NCI-H2029 (cell line): ENCODE data around the gene FRMD4A.

Experiments used
- DNase-seq: peaks from one replicate; lab custom pipeline; 2025; lab: John Stamatoyannopoulos, UW

Gene FRMD4A

DNA sequence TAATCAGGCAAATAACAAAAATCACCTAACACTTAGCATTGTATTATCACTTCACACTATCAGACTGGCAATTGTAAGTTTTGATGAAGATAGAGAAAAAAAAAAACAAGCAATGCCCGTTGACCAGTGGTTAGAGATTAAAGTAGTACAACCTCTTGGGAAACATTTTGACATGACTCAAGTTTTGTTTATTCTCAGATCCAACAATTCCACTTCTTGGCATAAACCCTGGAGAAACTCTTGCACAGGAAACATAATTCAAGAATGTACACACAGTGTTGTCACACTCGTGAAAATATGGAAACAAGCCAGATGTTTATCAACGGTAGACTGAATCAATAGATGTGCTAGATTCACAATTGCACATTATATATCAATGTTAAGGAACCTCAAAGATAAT lies 37.2 kb downstream of the FRMD4A start:
- no peak for DNase-seq

DNA sequence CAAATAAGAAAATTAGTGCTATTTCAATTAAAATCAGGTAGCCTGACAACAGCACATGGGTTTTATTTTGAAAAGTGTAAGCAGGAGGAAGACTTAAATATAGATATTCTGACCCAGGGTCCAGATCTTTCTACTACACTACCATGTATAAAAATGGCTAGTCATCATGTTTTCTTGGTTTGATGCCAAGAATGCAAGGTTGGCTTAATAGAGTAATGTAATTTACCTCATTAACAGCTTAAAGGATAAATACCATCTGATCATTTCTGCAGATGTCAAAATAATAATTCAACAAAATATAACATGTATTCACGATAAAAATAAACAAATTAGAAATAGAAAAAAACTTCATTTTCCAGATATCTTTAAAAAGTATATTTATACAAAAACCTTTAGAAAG lies 39.4 kb downstream of the FRMD4A start:
- no peak for DNase-seq

- no peak for DNase-seq
These were observed 44.7 kb downstream of the FRMD4A start for GRCh38 chr10:14285941-14286560.

GRCh38 chr10:14282276-14282675 lies 48.4 kb downstream of the FRMD4A start:
- no peak for DNase-seq

DNA sequence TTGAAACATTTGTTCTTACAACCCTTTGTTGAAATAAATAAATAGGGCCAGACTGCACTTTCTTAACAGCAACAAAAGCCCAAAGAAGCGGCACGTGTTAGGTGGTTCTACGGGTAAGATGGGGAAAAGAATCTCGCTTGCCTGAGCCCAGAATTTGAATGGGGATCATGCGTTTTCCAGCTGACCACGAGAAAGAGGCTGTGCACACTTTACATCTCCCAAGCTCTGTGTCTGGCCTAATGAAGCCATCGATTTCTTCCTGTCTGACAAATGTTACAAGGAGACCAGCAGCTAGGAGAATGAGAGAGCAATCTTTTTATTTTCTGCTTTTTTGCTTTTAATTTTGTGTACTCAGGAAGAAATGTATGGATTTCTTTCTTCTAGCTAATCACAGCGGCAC lies 52.2 kb downstream of the FRMD4A start:
- DNase-seq = no peak

GRCh38 chr10:14276210-14276609 lies 54.5 kb downstream of the FRMD4A start:
- DNase-seq = no peak

- DNase-seq = no peak
These were observed 59.1 kb downstream of the FRMD4A start for GRCh38 chr10:14271621-14272020.

- DNase-seq = no peak
These were observed 60.4 kb downstream of the FRMD4A start for GRCh38 chr10:14270370-14270769.

GRCh38 chr10:14265709-14266108 lies 65.0 kb downstream of the FRMD4A start:
- DNase-seq = no peak

- DNase-seq = no peak
These were observed 67.8 kb downstream of the FRMD4A start for GRCh38 chr10:14262836-14263425.

GRCh38 chr10:14261336-14261735 lies 69.4 kb downstream of the FRMD4A start:
- no peak for DNase-seq

DNA sequence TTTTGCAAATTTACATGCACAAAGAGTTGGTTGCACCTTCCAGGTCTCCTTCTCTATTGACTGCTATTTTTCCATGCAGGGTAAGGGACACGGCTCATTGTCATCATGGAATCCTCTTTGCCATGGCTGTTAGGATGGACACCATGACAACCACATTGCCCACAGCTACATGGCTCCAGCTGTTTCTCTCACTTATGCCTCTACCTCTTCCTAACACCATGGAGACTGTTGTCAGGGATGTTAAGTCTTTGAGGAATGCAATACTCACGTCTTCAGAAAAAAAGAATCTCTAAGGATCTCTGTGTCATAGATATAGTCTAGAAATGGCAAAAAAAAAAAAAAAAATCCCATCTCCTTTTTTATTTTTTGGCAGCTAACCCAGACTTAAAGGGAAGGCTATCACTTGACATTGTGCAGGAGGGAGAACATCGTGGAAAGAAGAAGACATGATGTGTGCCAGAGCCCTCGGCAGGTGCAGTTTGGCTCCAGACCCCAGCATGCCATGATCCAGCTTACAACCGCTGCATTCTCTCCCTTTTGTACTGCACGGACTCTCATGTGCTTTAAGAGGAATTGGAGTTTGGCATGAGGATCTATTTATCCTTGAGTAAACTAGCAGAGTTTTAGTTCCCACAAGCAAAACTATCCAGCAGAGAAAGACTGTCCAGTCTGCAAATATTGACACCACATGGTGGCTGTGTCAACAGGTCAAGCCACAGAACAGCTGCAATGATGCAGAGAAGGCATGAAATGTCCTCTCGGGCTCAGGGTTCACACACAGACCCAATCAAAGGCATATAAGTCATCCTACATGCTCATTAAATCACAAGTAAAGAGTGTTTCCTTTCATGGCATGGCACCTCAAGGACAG lies 70.8 kb downstream of the FRMD4A start:
- DNase-seq = no peak

DNA sequence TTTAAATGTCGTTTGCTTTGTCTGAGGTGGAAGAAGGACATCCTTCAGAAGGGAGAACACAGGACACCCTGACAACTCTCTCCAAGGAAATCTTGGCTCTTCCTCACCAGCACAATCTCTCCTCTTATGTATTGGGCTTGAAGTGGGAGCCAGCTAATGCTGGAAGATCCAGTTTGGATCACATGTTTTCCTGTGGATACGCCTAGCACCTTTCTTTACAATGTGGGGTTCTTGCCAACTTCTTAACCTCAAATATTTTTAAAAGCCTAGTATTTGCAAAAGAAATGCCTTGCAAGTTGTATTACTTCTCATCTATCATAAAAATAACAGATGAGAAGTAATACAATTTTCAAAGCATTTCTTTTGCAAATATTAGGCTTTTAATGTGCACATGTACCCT lies 76.4 kb downstream of the FRMD4A start:
- DNase-seq = no peak

- no peak for DNase-seq
These were observed 77.0 kb downstream of the FRMD4A start for GRCh38 chr10:14253711-14254110.

GRCh38 chr10:14253079-14253478 lies 77.6 kb downstream of the FRMD4A start:
- DNase-seq = no peak

DNA sequence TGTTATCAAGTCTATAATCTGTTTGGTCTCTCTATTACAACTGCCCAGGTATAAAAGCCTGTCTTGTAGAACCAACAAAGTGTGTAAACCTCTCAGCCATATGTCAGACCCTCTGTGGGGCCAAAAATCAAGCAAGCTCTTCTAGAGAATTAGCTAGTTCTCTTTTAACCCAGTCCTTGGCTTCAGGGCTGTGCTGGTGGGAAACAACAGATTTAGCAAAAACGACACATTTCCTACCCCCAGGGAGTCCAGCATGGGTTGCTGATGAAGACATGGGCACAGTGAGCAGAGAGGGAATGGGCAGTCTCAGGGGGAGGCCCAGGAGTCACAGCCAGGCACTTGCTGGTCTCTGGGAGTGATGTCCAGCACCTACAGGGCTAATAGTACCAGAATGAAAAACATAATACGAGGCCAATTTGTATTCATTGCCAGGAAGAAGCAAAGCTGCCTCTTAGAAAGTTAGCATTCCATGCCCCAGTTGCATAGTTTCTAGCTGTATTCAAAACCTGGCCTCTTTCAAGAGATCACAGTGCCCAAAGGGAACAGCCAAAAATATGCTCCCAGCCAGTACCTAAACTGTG lies 80.1 kb downstream of the FRMD4A start:
- no peak for DNase-seq

DNA sequence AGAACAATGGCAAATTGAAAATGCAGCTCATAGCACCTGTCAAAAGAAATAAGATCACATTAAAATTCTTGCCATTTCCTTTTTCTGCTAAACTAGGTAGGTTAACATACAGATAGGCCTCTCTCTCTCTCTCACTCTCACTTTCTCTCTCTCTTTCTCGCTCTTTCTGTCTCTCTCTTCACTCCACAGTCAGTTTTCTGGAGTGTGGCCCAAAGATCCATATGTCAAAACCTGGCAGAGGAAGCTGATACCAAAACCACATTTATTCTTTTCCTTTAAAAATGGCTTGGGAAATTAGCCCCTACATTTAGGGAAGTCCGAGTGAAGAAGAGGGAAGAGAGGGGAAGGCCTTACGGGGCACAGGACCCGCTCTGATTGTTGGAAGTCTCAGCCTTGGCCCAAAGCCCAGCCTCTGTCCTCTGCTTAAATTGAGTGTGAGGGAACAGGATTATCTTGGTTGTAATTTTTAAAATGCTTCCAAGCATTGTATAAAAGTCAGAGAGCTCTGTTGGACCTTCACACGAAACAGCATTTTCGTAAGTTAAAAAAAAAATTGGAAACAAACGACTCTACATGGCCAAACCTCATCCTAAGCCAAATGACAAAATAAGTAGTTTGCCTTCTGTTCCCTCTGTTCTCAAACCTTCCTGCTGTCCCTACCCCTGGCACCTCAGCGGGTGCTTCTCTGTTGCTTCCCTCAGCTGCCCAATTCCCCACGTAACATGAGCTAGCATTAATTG lies 83.2 kb downstream of the FRMD4A start:
- no peak for DNase-seq

DNA sequence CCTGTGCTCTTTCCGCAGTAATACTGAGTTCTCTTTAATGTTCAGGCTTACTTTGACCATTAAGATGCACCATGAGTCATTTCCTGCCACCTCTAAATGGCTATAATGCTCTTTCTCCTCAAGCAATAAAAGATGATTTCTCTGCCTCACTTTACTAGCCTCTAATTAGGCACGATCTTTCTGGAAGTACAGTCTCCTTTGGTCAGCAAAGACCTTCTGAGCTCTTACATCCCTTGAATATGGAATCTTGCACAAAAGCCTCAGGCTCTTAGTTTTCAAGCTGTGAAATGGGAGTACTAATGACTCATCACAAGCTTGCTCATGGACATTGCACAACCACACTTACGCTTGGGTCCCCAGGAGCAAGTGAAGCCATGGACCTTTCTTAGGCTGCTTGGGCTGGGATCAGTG lies 85.9 kb downstream of the FRMD4A start:
- DNase-seq = no peak

- no peak for DNase-seq
These were observed 86.6 kb downstream of the FRMD4A start for GRCh38 chr10:14244147-14244546.

GRCh38 chr10:14243221-14243620 lies 87.5 kb downstream of the FRMD4A start:
- DNase-seq = no peak

GRCh38 chr10:14241196-14241595 lies 89.5 kb downstream of the FRMD4A start:
- no peak for DNase-seq
